CD4-positive, alpha-beta T cell (primary cell): Measurements from ENCODE around the gene SORL1-AS1.

ENCODE experiments used
- ATAC-seq: fragments of 200-7000 bp; cut with Tn5 transposase; one replicate; pipeline ENCODE4 v1.10.0; 2022; ENCODE audit warnings: mild to moderate bottlenecking; ENCODE audit not compliant: poor library complexity
- CTCF ChIA-PET: fragments of 350-600 bp; sonication (Branson Sonifier 250); formaldehyde crosslinking; loops from one replicate; lab custom pipeline; 2021; ENCODE audit warnings: antibody characterized with exemption, inconsistent platforms; lab: Charles Lee
- POLR2A ChIA-PET: fragments of 350-600 bp; sonication (Branson Sonifier 250); formaldehyde crosslinking; loops from one replicate; lab custom pipeline; 2021; ENCODE audit warnings: antibody characterized with exemption, inconsistent platforms; lab: Charles Lee
- DNase-seq, 14 experiments: peaks; one replicate each; pipeline ENCODE4 v3.0.0-alpha.2; 2013 to 2020; ENCODE audit warnings: mixed read lengths in 2 of 14
- H3K27ac ChIP-seq, 2 donors: one replicate each; pipeline versions ENCODE4 v1.5.1 to v1.7.0; 2013; ENCODE audit warnings: low read length in 2 of 2, low read depth in 1 of 2, mild to moderate bottlenecking in 1 of 2
- H3K27me3 ChIP-seq, 2 experiments: 1 replicate in 1 of 2; 2 replicates in 1 of 2; pipeline versions ENCODE4 v1.6.1 to v1.7.0; 2013; ENCODE audit warnings: low read length in 2 of 2, control low read depth in 1 of 2, mild to moderate bottlenecking in 1 of 2, moderate library complexity in 1 of 2; ENCODE audit not compliant: insufficient read depth in 2 of 2, control insufficient read depth in 1 of 2
- H3K36me3 ChIP-seq: one replicate; pipeline ENCODE4 v1.6.1; 2013; ENCODE audit warnings: low read length, control low read depth; ENCODE audit not compliant: insufficient read depth
- H3K4me1 ChIP-seq: one replicate; pipeline ENCODE4 v1.6.1; 2013; ENCODE audit warnings: low read length, control low read depth; ENCODE audit not compliant: insufficient read depth
- H3K4me3 ChIP-seq: one replicate; pipeline ENCODE4 v1.5.1; 2013; ENCODE audit warnings: mild to moderate bottlenecking, low read length, moderate library complexity
- H3K9me3 ChIP-seq, 2 experiments: 1 replicate in 1 of 2; 2 replicates in 1 of 2; pipeline versions ENCODE4 v1.6.1 to v1.7.0; 2013; ENCODE audit warnings: low read length in 2 of 2, mild to moderate bottlenecking in 2 of 2, control low read depth in 1 of 2, moderate library complexity in 1 of 2; ENCODE audit not compliant: control insufficient read depth in 1 of 2, insufficient read depth in 1 of 2
- H3K27ac Mint-ChIP-seq: one replicate; pipeline ENCODE4 v1.8.0; 2020; ENCODE audit warnings: mixed read lengths
- H3K27me3 Mint-ChIP-seq: one replicate; pipeline ENCODE4 v1.8.0; 2021; ENCODE audit warnings: mixed read lengths
- H3K36me3 Mint-ChIP-seq: one replicate; pipeline ENCODE4 v1.8.0; 2021; ENCODE audit warnings: low read depth, mixed read lengths
- H3K4me1 Mint-ChIP-seq: one replicate; pipeline ENCODE4 v1.8.0; 2021; ENCODE audit warnings: low read depth, mixed read lengths
- H3K4me3 Mint-ChIP-seq: one replicate; pipeline ENCODE4 v1.8.0; 2020; ENCODE audit warnings: mild to moderate bottlenecking, mixed read lengths
- H3K9me3 Mint-ChIP-seq: one replicate; pipeline ENCODE4 v1.8.0; 2020; ENCODE audit warnings: mixed read lengths
- CTCF ChIP-seq: fragments of 200-600 bp; IDR thresholded peaks from one replicate; pipeline ENCODE4 v1.8.0; 2022; ENCODE audit warnings: antibody characterized with exemption, mild to moderate bottlenecking
- intact Hi-C, 2 experiments: fragments of 100-400 bp; cut with DNase I in 1 of 2; cut with micrococcal nuclease in 1 of 2; formaldehyde crosslinking; loops; one replicate each; pipeline versions ENCODE4 v1.15.1 to v1.9.0; 2023 to 2025; cut with DNase I, micrococcal nuclease

The SORL1-AS1 gene

GRCh38 chr11:121465709-121466062 lies 12.9 kb upstream of the SORL1-AS1 start:
- POLR2A ChIA-PET = interaction anchor here (1.1 to 11.7 kb wide), 7 partner anchors 10 to 138 kb away, joined by 3 to 326 read pairs (median 4); partner anchors contain the start of genes SORL1 and SORL1-AS1
- no peak for ATAC-seq
- Histone ChIP-seq H3K36me3 (peaks cover 15% of the 10 kb centered on the region), H3K27me3 (no peaks in the 10 kb centered on the region), H3K27ac (peak overlapping the region; percentile 70 to 74), H3K4me3 (peak overlapping the region; percentile 13), H3K9me3 (no peaks in the 10 kb centered on the region), H3K4me1 (peaks cover 95% of the 10 kb centered on the region)
- H3K4me1 Mint-ChIP-seq = peaks cover 96% of the 10 kb centered on the region
- H3K4me3 Mint-ChIP-seq = peak overlapping the region; percentile 78
- no peak for TF ChIP-seq CTCF
- peak overlapping the region; percentile 93 for H3K27ac Mint-ChIP-seq
- H3K27me3 Mint-ChIP-seq = no peaks in the 10 kb centered on the region
- no peaks in the 10 kb centered on the region for H3K9me3 Mint-ChIP-seq
- no peak for DNase-seq
- CTCF ChIA-PET = interaction anchor here (1.8 to 7.3 kb wide), 2 partner anchors 15 to 18 kb away, joined by 7 to 75 read pairs; partner anchors contain the start of genes SORL1 and SORL1-AS1
- intact Hi-C loops = no loop called here
- H3K36me3 Mint-ChIP-seq = peaks cover 33% of the 10 kb centered on the region

- POLR2A ChIA-PET = interaction anchor here (1.0 to 11.7 kb wide), 10 partner anchors 9 to 143 kb away, joined by 3 to 326 read pairs (median 4); partner anchors contain the start of genes SORL1 and SORL1-AS1
- intact Hi-C loops = loop anchor here in 1 of 2 experiments (1.0 to 5.0 kb wide), 3 partner anchors 9 to 172 kb away; partner anchors contain the start of gene SC5D
- peak overlapping the region; percentile 26 for H3K4me3 ChIP-seq
Observed at GRCh38 chr11:121464352-121464946, 11.7 kb upstream of the SORL1-AS1 start.

More at GRCh38 chr11:121464352-121464946, 11.7 kb upstream of the SORL1-AS1 start:
- peak overlapping the region; percentile 64 for H3K4me3 Mint-ChIP-seq
- ATAC-seq (peak; percentile 67), DNase-seq (peak; percentile 40 to 86 (median 70))
- no peaks in the 10 kb centered on the region for H3K27me3 Mint-ChIP-seq
- TF ChIP-seq CTCF = no peak
- peak overlapping the region; percentile 93 for H3K27ac Mint-ChIP-seq
- Histone ChIP-seq H3K27me3 (no peaks in the 10 kb centered on the region), H3K27ac (peak overlapping the region; percentile 66 to 70), H3K4me1 (peaks cover 96% of the 10 kb centered on the region), H3K9me3 (no peaks in the 10 kb centered on the region), H3K36me3 (peaks cover 5% of the 10 kb centered on the region)
- H3K4me1 Mint-ChIP-seq = peaks cover 98% of the 10 kb centered on the region
- CTCF ChIA-PET = interaction anchor here (0.7 to 7.3 kb wide), 4 partner anchors 8 to 37 kb away, joined by 3 to 75 read pairs (median 6); partner anchors contain the start of genes SORL1 and SORL1-AS1
- H3K9me3 Mint-ChIP-seq = no peaks in the 10 kb centered on the region
- H3K36me3 Mint-ChIP-seq = peaks cover 26% of the 10 kb centered on the region
